ENCODE measurements around the gene RARRES1. TPM values are rescaled to one million over a fixed set of nuclear protein-coding genes. Genes with fewer than 3 reads are reported as not detected.

The RARRES1 gene
- total RNA-seq, 1 donor from 2014 or later = 742 TPM

DNA sequence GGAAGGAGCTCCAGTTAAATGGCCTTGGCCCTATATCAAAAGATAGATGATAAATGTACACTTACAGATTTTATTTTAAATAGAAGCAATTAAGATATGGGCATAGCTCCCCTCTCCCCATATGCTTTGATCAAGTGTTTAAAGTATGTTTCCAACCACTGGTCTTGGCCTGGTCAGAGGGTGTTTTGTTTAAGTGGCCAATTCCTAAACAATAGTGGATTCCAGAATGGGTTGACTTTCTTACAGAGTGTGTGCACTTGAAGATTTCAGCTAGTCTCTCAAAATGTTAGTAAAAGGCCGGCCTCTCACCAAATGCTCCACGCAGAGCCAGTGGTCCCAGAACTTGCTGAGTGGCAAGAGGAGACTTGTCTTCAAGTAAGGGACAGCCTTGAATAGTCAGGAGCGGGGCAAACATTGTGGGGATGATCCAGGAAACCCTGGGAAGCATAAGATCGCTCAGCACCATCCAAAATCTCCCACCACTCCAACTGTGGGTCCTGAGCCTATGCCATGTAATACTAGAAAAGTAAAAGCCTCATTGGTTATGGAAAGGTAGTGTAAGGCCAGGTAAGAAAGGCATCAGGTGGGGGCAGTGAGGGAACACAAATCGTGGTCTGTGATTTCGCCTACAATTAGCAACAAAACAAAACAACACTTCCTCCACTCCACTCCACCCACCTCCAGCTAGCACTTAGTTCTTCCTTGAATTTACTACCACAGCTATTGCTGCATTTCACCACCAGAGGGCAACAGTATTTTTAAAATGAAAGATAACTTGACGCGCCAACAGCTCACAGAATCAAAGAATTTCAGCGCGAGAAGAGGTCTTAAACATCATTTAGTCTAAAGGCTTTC, 4.8 kb downstream of the RARRES1 start:
- peak overlapping the region; percentile 48 for H3K27ac ChIP-seq
- peak in 1 of 2 donors; percentile 64 for TF ChIP-seq POLR2AphosphoS5 (IDR thresholded peaks at IDR 0.05; ENCODE audit: insufficient read depth in 1 of 2, low read depth in 1 of 2)
- TF ChIP-seq, protein P1, sequence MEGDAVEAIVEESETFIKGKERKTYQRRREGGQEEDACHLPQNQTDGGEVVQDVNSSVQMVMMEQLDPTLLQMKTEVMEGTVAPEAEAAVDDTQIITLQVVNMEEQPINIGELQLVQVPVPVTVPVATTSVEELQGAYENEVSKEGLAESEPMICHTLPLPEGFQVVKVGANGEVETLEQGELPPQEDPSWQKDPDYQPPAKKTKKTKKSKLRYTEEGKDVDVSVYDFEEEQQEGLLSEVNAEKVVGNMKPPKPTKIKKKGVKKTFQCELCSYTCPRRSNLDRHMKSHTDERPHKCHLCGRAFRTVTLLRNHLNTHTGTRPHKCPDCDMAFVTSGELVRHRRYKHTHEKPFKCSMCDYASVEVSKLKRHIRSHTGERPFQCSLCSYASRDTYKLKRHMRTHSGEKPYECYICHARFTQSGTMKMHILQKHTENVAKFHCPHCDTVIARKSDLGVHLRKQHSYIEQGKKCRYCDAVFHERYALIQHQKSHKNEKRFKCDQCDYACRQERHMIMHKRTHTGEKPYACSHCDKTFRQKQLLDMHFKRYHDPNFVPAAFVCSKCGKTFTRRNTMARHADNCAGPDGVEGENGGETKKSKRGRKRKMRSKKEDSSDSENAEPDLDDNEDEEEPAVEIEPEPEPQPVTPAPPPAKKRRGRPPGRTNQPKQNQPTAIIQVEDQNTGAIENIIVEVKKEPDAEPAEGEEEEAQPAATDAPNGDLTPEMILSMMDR (IDR thresholded peaks at IDR 0.05) = peak; percentile 70 to 87 (median 86)
- no peak for TF ChIP-seq POLR2A (IDR thresholded peaks at IDR 0.05)
- H3K4me1 ChIP-seq = peaks cover 57% of the 10 kb centered on the region
- H3K36me3 ChIP-seq = no peaks in the 10 kb centered on the region
- intact Hi-C loops (cut with DNase I) = loop anchor here (2.0 kb wide), 1 partner anchor 59 kb away; no protein-coding TSS in a partner anchor
- H3K27me3 ChIP-seq = no peaks in the 10 kb centered on the region
- H3K9me3 ChIP-seq = no peaks in the 10 kb centered on the region
- peak overlapping the region in 1 of 2 donors; percentile 5 for H3K4me3 ChIP-seq
- no peak for DNase-seq (ENCODE audit: extremely low spot score in 2 of 2)

DNA sequence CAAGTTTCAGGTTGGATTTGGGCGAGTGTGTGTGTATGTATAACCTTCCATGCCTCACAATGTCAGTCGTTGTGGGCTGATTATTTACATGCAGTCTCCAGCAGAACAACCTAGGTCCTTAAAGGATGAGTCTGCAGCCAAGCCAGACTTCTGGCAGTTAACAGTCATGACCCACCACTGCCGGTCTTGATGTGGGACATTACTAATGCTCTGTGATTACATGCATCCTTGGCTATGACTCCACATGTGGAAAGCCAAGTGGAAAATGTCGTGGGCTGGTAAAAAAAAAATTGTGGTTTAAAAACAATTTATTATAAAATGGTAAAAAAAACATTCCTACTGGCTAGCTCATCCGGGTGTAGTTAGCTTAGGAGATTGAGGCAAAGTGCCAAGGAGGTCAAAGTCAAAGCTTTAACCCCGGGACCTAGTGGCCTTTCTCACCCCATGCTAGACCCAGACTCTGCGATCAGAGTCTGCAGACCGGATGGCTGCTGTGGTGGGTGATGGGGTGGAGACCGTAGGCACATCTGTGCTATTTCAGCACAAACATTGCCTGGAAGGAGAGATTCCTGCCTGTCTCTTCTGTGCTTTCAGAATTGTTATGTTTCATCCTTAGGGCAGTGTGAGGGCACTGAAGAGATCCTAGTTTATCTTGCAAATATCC, 6.8 kb downstream of the RARRES1 start:
- no peaks in the 10 kb centered on the region for H3K9me3 ChIP-seq
- no peaks in the 10 kb centered on the region for H3K36me3 ChIP-seq
- DNase-seq (ENCODE audit: extremely low spot score in 2 of 2) = no peak
- H3K4me1 ChIP-seq = peaks cover 46% of the 10 kb centered on the region
- no peak overlapping the region for H3K4me3 ChIP-seq
- TF ChIP-seq, protein P1 (IDR thresholded peaks at IDR 0.05) = no peak
- TF ChIP-seq POLR2AphosphoS5 (IDR thresholded peaks at IDR 0.05; ENCODE audit: insufficient read depth in 1 of 2, low read depth in 1 of 2) (peak in 1 of 2 donors; percentile 42), POLR2A (IDR thresholded peaks at IDR 0.05) (no peak)
- H3K27ac ChIP-seq = peak overlapping the region; percentile 73
- intact Hi-C loops (cut with DNase I) = no loop called here
- no peaks in the 10 kb centered on the region for H3K27me3 ChIP-seq

DNA sequence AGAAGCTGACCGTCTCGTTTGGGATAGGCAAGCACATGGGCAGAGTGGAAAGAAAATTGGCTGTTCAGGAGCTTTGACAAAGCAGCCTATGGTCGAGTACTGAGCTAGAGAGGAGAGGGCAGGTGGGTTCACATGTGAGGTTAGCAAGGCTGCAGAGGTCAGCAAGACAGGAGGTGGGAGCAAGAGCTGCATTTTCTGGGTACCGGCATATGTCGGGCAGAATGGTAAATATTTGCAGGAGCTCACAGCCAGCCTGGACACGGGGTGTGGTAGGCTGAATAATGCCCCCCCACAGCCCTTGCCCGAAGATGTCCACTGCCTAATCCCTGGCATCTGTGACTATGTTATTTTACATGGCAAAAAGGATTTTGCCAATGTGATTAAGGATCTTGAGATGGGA, 8.3 kb downstream of the RARRES1 start:
- peak overlapping the region; percentile 73 for H3K27ac ChIP-seq
- no peak for TF ChIP-seq POLR2AphosphoS5 (IDR thresholded peaks at IDR 0.05; ENCODE audit: insufficient read depth in 1 of 2, low read depth in 1 of 2)
- TF ChIP-seq, protein P1 (IDR thresholded peaks at IDR 0.05) = no peak
- TF ChIP-seq POLR2A (IDR thresholded peaks at IDR 0.05) = no peak
- DNase-seq (ENCODE audit: extremely low spot score in 2 of 2) = no peak
- no peaks in the 10 kb centered on the region for H3K27me3 ChIP-seq
- H3K4me1 ChIP-seq = peaks cover 49% of the 10 kb centered on the region
- H3K9me3 ChIP-seq = no peaks in the 10 kb centered on the region
- no peaks in the 10 kb centered on the region for H3K36me3 ChIP-seq
- intact Hi-C loops (cut with DNase I) = no loop called here
- H3K4me3 ChIP-seq = no peak overlapping the region

GRCh38 chr3:158722108-158722507, 10.1 kb downstream of the RARRES1 start:
- Histone ChIP-seq H3K4me3 (no peak overlapping the region), H3K27ac (peak overlapping the region; percentile 73), H3K27me3 (no peaks in the 10 kb centered on the region), H3K9me3 (no peaks in the 10 kb centered on the region), H3K36me3 (no peaks in the 10 kb centered on the region), H3K4me1 (peaks cover 60% of the 10 kb centered on the region)
- no peak for DNase-seq (ENCODE audit: extremely low spot score in 2 of 2)
- intact Hi-C loops (cut with DNase I) = no loop called here
- TF ChIP-seq POLR2A (IDR thresholded peaks at IDR 0.05) = no peak

DNA sequence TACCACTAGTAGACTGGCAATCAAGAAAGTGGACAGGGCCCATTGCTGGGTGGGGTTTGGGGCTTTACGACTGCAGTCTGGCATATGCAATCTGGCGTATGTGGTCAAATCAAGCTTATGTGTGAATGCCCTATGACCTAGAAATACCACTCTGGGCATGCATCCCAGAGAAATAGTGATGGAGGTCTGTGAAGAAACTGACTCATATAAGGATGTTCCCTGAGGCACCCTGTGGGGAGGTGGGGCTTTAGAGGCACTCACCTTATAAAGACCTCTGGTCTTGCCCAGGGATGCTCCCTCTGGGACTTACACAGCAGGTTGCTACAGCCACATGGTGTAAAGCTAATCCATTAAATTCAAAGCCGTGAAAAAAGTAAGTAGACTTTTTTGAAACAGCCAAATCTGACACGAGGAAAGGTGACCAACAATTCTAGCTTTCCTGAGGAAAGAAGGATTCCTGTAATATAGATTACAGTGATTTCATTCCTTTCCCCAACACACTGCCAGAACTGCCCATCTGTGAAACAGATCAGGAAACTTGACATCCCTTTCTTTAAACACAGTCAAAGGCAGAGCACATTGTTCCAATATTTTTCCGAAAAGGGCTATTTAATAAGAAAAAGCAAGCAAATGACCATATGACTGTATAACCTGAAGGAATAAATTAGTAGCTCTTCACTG, 13.6 kb downstream of the RARRES1 start:
- TF ChIP-seq, protein P1 (IDR thresholded peaks at IDR 0.05) = no peak
- no peak for TF ChIP-seq POLR2A (IDR thresholded peaks at IDR 0.05)
- no peak for TF ChIP-seq POLR2AphosphoS5 (IDR thresholded peaks at IDR 0.05; ENCODE audit: insufficient read depth in 1 of 2, low read depth in 1 of 2)
- intact Hi-C loops (cut with DNase I) = no loop called here
- Histone ChIP-seq H3K9me3 (no peaks in the 10 kb centered on the region), H3K27me3 (no peaks in the 10 kb centered on the region), H3K4me3 (no peak overlapping the region), H3K36me3 (no peaks in the 10 kb centered on the region), H3K27ac (peak overlapping the region; percentile 83), H3K4me1 (peaks cover 41% of the 10 kb centered on the region)
- DNase-seq (ENCODE audit: extremely low spot score in 2 of 2) = no peak
